GM12878 (cell line): ENCODE measurements around the gene IL22RA2. TPM values are rescaled to one million over a fixed set of nuclear protein-coding genes. Genes with fewer than 3 reads are reported as not detected.

ENCODE experiments used
- ATAC-seq: fragments of 200-7000 bp; cut with Tn5 transposase; 3 replicates; pipeline ENCODE4 v1.9.1; 2020; ENCODE audit warnings: mild to moderate bottlenecking, moderate library complexity
- BruUV-seq: library from RNA; stranded (reverse); fragments of 400-500 nt; replicated peaks from 2 replicates; lab custom pipeline; 2021; lab: Mats Ljungman, UMichigan
- CTCF ChIA-PET: fragments of 300-600 bp; sonication (Branson Sonifier 250); formaldehyde crosslinking; extraction: SDS; loops from one replicate; lab custom pipeline; 2021; ENCODE audit warnings: inconsistent platforms; lab: Yijun Ruan, JAX
- POLR2A ChIA-PET: fragments of 350-600 bp; formaldehyde crosslinking; extraction: SDS; loops from one replicate; lab custom pipeline; 2021; ENCODE audit warnings: inconsistent platforms; lab: Charles Lee
- RAD21 ChIA-PET: fragments of 300-600 bp; sonication (Branson Sonifier 250); formaldehyde crosslinking; loops from one replicate; lab custom pipeline; 2023; ENCODE audit warnings: antibody characterized with exemption; ENCODE audit not compliant: unreplicated experiment; lab: Charles Lee
- SMC1A ChIA-PET: fragments of 300-600 bp; sonication (Branson Sonifier 250); formaldehyde crosslinking; loops from one replicate; lab custom pipeline; 2023; ENCODE audit not compliant: unreplicated experiment, uncharacterized antibody; lab: Charles Lee
- DNase-seq: peaks from one replicate; pipeline ENCODE4 v3.0.0-alpha.2; 2011; ENCODE audit warnings: low read depth, low spot score
- FAIRE-seq: peaks from 3 replicates; lab custom pipeline; 2011; peaks lifted over from hg19 to GRCh38; lab: Jason Lieb, UNC
- H2AFZ ChIP-seq: 2 replicates; pipeline ENCODE4 v1.6.0; 2011; ENCODE audit warnings: low read depth, low read length, control low read depth; ENCODE audit not compliant: control insufficient read depth
- H3K27ac ChIP-seq: 2 replicates; pipeline ENCODE4 v1.5.1; 2011; ENCODE audit warnings: control low read depth; ENCODE audit not compliant: control insufficient read depth, insufficient read depth
- H3K27me3 ChIP-seq, 2 experiments: replicated peaks in 1 of 2; 2 replicates each; pipeline versions ENCODE4 v1.6.0 to v1.6.1; 2011; ENCODE audit warnings: low read length in 1 of 2; ENCODE audit not compliant: control insufficient read depth in 2 of 2, insufficient read depth in 2 of 2
- H3K36me3 ChIP-seq, 2 experiments: 2 replicates each; pipeline ENCODE4 v1.5.1; 2011; ENCODE audit warnings: low read length in 1 of 2; ENCODE audit not compliant: control insufficient read depth in 2 of 2, insufficient read depth in 2 of 2
- H3K4me1 ChIP-seq: 2 replicates; pipeline ENCODE4 v1.6.1; 2011; ENCODE audit warnings: mild to moderate bottlenecking, low read length, moderate library complexity, mixed read lengths; ENCODE audit not compliant: control insufficient read depth, insufficient read depth
- H3K4me2 ChIP-seq: 2 replicates; pipeline ENCODE4 v1.6.0; 2011; ENCODE audit warnings: control low read depth; ENCODE audit not compliant: control insufficient read depth, insufficient read depth
- H3K4me3 ChIP-seq: fragments of 200-600 bp; sonication (generic); 2 replicates; pipeline ENCODE4 v1.5.1; 2016
- H3K79me2 ChIP-seq: 2 replicates; pipeline ENCODE4 v1.6.0; 2011; ENCODE audit warnings: low read length; ENCODE audit not compliant: control insufficient read depth, insufficient read depth
- H3K9ac ChIP-seq: 2 replicates; pipeline ENCODE4 v1.8.0; 2011; ENCODE audit warnings: low read length, control low read depth, mixed read lengths; ENCODE audit not compliant: control insufficient read depth, insufficient read depth
- H3K9me3 ChIP-seq: replicated peaks from 3 replicates; pipeline ENCODE4 v1.5.1; 2011; ENCODE audit warnings: mild to moderate bottlenecking, low read length; ENCODE audit not compliant: control insufficient read depth, insufficient read depth
- H4K20me1 ChIP-seq: 2 replicates; pipeline ENCODE4 v1.6.0; 2011; ENCODE audit not compliant: control insufficient read depth, insufficient read depth
- ELK1 ChIP-seq: IDR thresholded peaks from 2 replicates; pipeline ENCODE4 v1.6.1; 2012; ENCODE audit warnings: low read depth, low read length, improper control_type of control experiment
- ETV6 ChIP-seq, 2 experiments: fragments of 450-650 bp in 1 of 2; IDR thresholded peaks in 1 of 2; conservative IDR thresholded peaks in 1 of 2; 2 replicates each; pipeline ENCODE4 v1.6.1; 2014; ENCODE audit warnings: antibody characterized with exemption in 1 of 2, borderline replicate concordance in 1 of 2, low read depth in 1 of 2, mild to moderate bottlenecking in 1 of 2, moderate library complexity in 1 of 2
- NFYB ChIP-seq: IDR thresholded peaks from 2 replicates; pipeline ENCODE4 v1.6.1; 2011; ENCODE audit warnings: low read depth, mild to moderate bottlenecking, low read length, improper control_type of control experiment, moderate library complexity; ENCODE audit not compliant: insufficient read depth
- SIX5 ChIP-seq: IDR thresholded peaks from 2 replicates; pipeline ENCODE4 v1.6.1; 2011; ENCODE audit warnings: mild to moderate bottlenecking, low read depth, low read length, moderate library complexity; ENCODE audit not compliant: severe bottlenecking
- SPI1 ChIP-seq: IDR thresholded peaks from 2 replicates; pipeline ENCODE4 v1.6.1; 2011; ENCODE audit warnings: low read depth, mild to moderate bottlenecking, low read length, moderate library complexity, borderline replicate concordance; ENCODE audit not compliant: insufficient read depth
- ZNF687 ChIP-seq: fragments of 450-650 bp; IDR thresholded peaks from 2 replicates; pipeline ENCODE4 v1.6.1; 2017; ENCODE audit warnings: mild to moderate bottlenecking, moderate library complexity
- ZZZ3 ChIP-seq: IDR thresholded peaks from 2 replicates; pipeline ENCODE4 v1.6.1; 2011; ENCODE audit warnings: low read depth; ENCODE audit not compliant: control insufficient read depth, insufficient read length
- WGBS: methylation state at CpG from one replicate; pipeline ENCODE4 v1.1.6; 2016; ENCODE audit warnings: low lambda C conversion rate; ENCODE audit not compliant: insufficient replicate concordance, insufficient coverage; ENCODE audit errors: missing lambda C conversion rate; 5-methylcytosine and 5-hydroxymethylcytosine counted together
- in situ Hi-C: fragments of 300-500 bp; cut with MboI; formaldehyde crosslinking; loops from 9 replicates; pipeline ENCODE4 v1.14.3; 2018; ENCODE audit warnings: mixed read lengths
- intact Hi-C: fragments of 100-400 bp; cut with micrococcal nuclease; formaldehyde crosslinking; loops from one replicate; pipeline ENCODE4 v1.14.2; 2022; ENCODE audit not compliant: unreplicated experiment
- polyA plus RNA-seq, 11 experiments: library from polyadenylated mRNA; depleted of rRNA in 4 of 11; unstranded in 6 of 11; stranded (reverse) in 5 of 11; fragments of >200 nt; fragmentation: Nextera tagmentation in 4 of 11; fragmentation: Illumina TruSeq in 1 of 11; extraction: Ambion mirVana in 4 of 11; extraction: Trizol in 1 of 11; gene quantifications; 1 replicate in 1 of 11; 2 replicates in 10 of 11; pipeline versions ENCODE4 v1.2.1 to v1.2.3, GENCODE V29; 2011 to 2016; ENCODE audit warnings: inconsistent platforms in 2 of 11, missing spikeins in 2 of 11, low read depth in 1 of 11
- total RNA-seq, 4 experiments: library from RNA; depleted of rRNA in 3 of 4; stranded (reverse); fragments of >200 nt in 3 of 4; fragmentation: Illumina TruSeq in 1 of 4; extraction: Trizol in 1 of 4; gene quantifications; 2 replicates each; pipeline versions ENCODE4 v1.2.1 to v1.2.3, GENCODE V29; 2013 to 2021
- TF ChIP-seq, protein P1 (sequence below): IDR thresholded peaks from 2 replicates; pipeline ENCODE4 v1.6.1; 2011; ENCODE audit warnings: borderline replicate concordance, low read depth, mild to moderate bottlenecking, moderate library complexity, mixed read lengths, low read length; ENCODE audit not compliant: insufficient read depth; ENCODE audit errors: extremely low read length

IL22RA2 gene
- total and polyA plus RNA-seq, 10 of the 15 experiments (the other 5 are each of a cell fraction or from before 2014, with no cell fraction given), result 0.05 to 0.22 (median 0.09) TPM; not detected in 3

DNA sequence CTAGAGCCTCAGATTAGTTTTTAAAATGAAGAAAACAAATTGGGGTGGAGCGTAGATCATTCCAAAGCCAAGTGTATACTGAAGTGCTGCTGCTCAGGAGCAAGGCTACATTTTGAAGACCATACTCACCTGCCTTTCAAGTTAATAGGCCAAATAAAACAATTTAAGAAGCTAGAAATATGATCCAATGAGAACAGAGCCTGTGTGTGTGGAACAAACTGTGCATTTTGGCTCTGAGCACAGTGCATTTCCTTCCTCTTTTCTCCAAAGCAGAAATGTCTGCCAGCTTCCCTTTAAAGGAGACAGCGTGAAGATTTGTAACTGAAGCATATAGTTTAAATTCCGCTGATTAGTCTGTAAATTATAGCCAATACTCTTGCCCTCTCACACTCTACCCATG, 48.9 kb upstream of the IL22RA2 start:
- RAD21 ChIA-PET, result interaction anchor here (0.9 to 3.2 kb wide), 7 partner anchors 8 to 54 kb away, joined by 3 to 18 read pairs (median 5); no protein-coding TSS in a partner anchor
- Histone ChIP-seq H2AFZ (peak overlapping the region; percentile 59), H3K79me2 (peaks cover 26% of the 10 kb centered on the region), H3K27ac (peak overlapping the region; percentile 30), H3K4me1 (peaks cover 42% of the 10 kb centered on the region), H3K27me3 (no peaks in the 10 kb centered on the region), H3K4me3 (no peak overlapping the region), H3K36me3 (no peaks in the 10 kb centered on the region), H3K9me3 (no peaks in the 10 kb centered on the region; the same call in 2 of the 3 replicates), H3K4me2 (peak overlapping the region; percentile 26; the same call in 1 of the 2 replicates), H4K20me1 (no peaks in the 10 kb centered on the region), H3K9ac (0 out of 2 replicates have a peak overlapping the region, but pooled peaks have one; percentile 7)
- CTCF ChIA-PET, result interaction anchor here (1.0 to 4.5 kb wide), 6 partner anchors 10 to 127 kb away, joined by 3 to 19 read pairs (median 4); no protein-coding TSS in a partner anchor
- POLR2A ChIA-PET, result interaction anchor here (1.4 to 6.2 kb wide), 3 partner anchors 11 to 56 kb away, joined by 6 to 36 read pairs (median 12); no protein-coding TSS in a partner anchor
- FAIRE-seq (no peak), ATAC-seq (no peak), DNase-seq (no peak)
- in situ Hi-C loops (no loop called here), intact Hi-C loops (no loop called here)
- no TSS peak for BruUV-seq
- SMC1A ChIA-PET, result interaction anchor here (0.6 to 5.9 kb wide), 21 partner anchors 9 to 437 kb away, joined by 3 to 77 read pairs (median 4); no protein-coding TSS in a partner anchor
- no peak for TF ChIP-seq ZNF687
- TF ChIP-seq NFYB, result 0 out of 2 replicates have a peak, but pooled peaks have one; percentile 21
- peak; percentile 28; the same call in 1 of the 2 replicates for TF ChIP-seq SPI1
- TF ChIP-seq SIX5, result no peak
- TF ChIP-seq, protein P1, sequence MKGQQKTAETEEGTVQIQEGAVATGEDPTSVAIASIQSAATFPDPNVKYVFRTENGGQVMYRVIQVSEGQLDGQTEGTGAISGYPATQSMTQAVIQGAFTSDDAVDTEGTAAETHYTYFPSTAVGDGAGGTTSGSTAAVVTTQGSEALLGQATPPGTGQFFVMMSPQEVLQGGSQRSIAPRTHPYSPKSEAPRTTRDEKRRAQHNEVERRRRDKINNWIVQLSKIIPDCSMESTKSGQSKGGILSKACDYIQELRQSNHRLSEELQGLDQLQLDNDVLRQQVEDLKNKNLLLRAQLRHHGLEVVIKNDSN, result no peak
- no peak for TF ChIP-seq ZZZ3
- TF ChIP-seq ETV6 (conservative IDR thresholded peaks at IDR 0.05 in 1 of 2, IDR thresholded peaks at IDR 0.05 in 1 of 2; ENCODE audit: borderline replicate concordance in 1 of 2, low read depth in 1 of 2), result peak in 1 of 2 experiments; percentile 37; a peak in 1 of 4 replicates
- no peak for TF ChIP-seq ELK1
- 53% methylated on average over 3 of the region's 3 CpGs for WGBS
